ENCODE measurements around the gene MAGI3. TPM values are rescaled to one million over a fixed set of nuclear protein-coding genes. Genes with fewer than 3 reads are reported as not detected.

MAGI3 gene
- total and polyA plus RNA-seq, 3 donors from 2014 or later, result 15.8 to 18.9 (median 18.8) TPM

GRCh38 chr1:113438505-113439276, 48.4 kb downstream of the MAGI3 start:
- H3K27ac ChIP-seq, result no peak overlapping the region
- H3K4me3 ChIP-seq, result no peak overlapping the region
- no peak for DNase-seq
- 92 to 95% methylated on average over 3 of the region's 3 CpGs for WGBS, 2 donors
- no peaks in the 10 kb centered on the region for H3K4me1 ChIP-seq
- TF ChIP-seq POLR2A (IDR thresholded peaks at IDR 0.05) (no peak), CTCF (IDR thresholded peaks at IDR 0.05) (no peak)
- intact Hi-C loops (cut with DNase I; ENCODE audit: low total_unique reads), result no loop called here
- H3K27me3 ChIP-seq, result no peaks in the 10 kb centered on the region
- H3K36me3 ChIP-seq (ENCODE audit: low read depth, missing control alignments), result no peaks in the 10 kb centered on the region
- H3K9me3 ChIP-seq, result no peaks in the 10 kb centered on the region

- intact Hi-C loops (cut with DNase I; ENCODE audit: low total_unique reads), result no loop called here
- Histone ChIP-seq H3K36me3 (ENCODE audit: low read depth, missing control alignments) (no peaks in the 10 kb centered on the region), H3K27me3 (no peaks in the 10 kb centered on the region), H3K4me3 (no peak overlapping the region), H3K27ac (no peak overlapping the region), H3K9me3 (no peaks in the 10 kb centered on the region), H3K4me1 (no peaks in the 10 kb centered on the region)
- DNase-seq, result no peak
- TF ChIP-seq POLR2A (IDR thresholded peaks at IDR 0.05) (no peak), CTCF (IDR thresholded peaks at IDR 0.05) (no peak)
- WGBS, 2 donors, result 80 to 93% methylated on average over 2 of the region's 2 CpGs
Observed at GRCh38 chr1:113439277-113439670, 49.0 kb downstream of the MAGI3 start.

DNA sequence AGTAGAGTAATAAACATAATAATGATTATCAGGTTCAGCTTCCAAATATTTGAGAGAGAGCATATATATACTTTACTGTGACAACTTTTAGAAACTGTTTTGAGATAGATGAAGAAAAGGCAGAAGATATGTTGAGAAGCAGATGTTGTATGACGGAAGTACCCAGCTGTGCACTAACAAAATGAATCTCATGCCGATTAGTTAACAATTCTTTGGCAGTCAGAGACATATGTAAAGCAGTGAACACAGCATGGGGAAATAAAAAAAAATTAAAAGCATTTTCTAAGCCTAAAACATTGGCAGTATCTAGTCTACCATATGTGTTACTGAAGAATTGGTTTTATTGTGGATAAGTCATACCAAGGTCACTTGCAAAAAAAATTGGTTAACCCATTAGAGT, 51.8 kb downstream of the MAGI3 start:
- Histone ChIP-seq H3K27me3 (no peaks in the 10 kb centered on the region), H3K4me1 (no peaks in the 10 kb centered on the region), H3K36me3 (ENCODE audit: low read depth, missing control alignments) (no peaks in the 10 kb centered on the region), H3K4me3 (no peak overlapping the region), H3K9me3 (no peaks in the 10 kb centered on the region), H3K27ac (no peak overlapping the region)
- 84% methylated on average over 2 of the region's 2 CpGs for WGBS, 2 donors
- no peak for DNase-seq
- intact Hi-C loops (cut with DNase I; ENCODE audit: low total_unique reads), result no loop called here
- TF ChIP-seq CTCF (IDR thresholded peaks at IDR 0.05) (no peak), POLR2A (IDR thresholded peaks at IDR 0.05) (no peak)

- Histone ChIP-seq H3K27me3 (no peaks in the 10 kb centered on the region), H3K4me3 (no peak overlapping the region), H3K9me3 (no peaks in the 10 kb centered on the region), H3K4me1 (no peaks in the 10 kb centered on the region), H3K36me3 (ENCODE audit: low read depth, missing control alignments) (no peaks in the 10 kb centered on the region), H3K27ac (no peak overlapping the region)
- no peak for TF ChIP-seq POLR2A (IDR thresholded peaks at IDR 0.05)
- no peak for TF ChIP-seq CTCF (IDR thresholded peaks at IDR 0.05)
- DNase-seq, result no peak
- intact Hi-C loops (cut with DNase I; ENCODE audit: low total_unique reads), result no loop called here
Observed at GRCh38 chr1:113444857-113445256, 54.5 kb downstream of the MAGI3 start.

DNA sequence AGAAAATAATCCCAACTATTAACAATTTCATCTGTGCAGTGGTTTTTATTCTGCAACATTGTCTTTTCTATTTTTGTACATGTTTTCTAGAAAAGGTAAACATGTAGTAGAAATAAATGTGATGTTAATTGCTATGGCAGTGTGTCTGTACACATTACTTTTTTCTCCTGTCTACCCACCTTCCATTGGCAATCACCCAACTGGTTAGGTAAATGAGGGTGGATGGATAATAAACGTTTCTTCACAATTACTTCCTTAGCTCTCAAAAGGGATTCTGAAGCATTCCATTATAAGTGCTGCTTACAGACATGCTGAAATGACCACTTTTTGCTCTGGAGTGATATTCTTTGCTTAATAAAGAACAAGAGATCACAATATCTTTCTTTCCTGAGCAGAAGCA, 61.4 kb downstream of the MAGI3 start:
- Histone ChIP-seq H3K9me3 (no peaks in the 10 kb centered on the region), H3K27me3 (no peaks in the 10 kb centered on the region), H3K36me3 (ENCODE audit: low read depth, missing control alignments) (no peaks in the 10 kb centered on the region), H3K4me1 (no peaks in the 10 kb centered on the region), H3K4me3 (no peak overlapping the region), H3K27ac (no peak overlapping the region)
- DNase-seq, result no peak
- TF ChIP-seq CTCF (IDR thresholded peaks at IDR 0.05) (no peak), POLR2A (IDR thresholded peaks at IDR 0.05) (no peak)
- 30 to 31% methylated on average over 1 of the region's 1 CpG for WGBS, 2 donors
- intact Hi-C loops (cut with DNase I; ENCODE audit: low total_unique reads), result no loop called here
